ENCODE results near the gene AURKB. TPM values are rescaled to one million over a fixed set of nuclear protein-coding genes. Genes with fewer than 3 reads are reported as not detected.

The AURKB gene
- total and polyA plus RNA-seq, 10 of the 15 experiments (the other 5 are each of a cell fraction or from before 2014, with no cell fraction given): 52.7 to 209 (median 128) TPM

GRCh38 chr17:8248751-8249607, 38.6 kb upstream of the AURKB start, which contains the start of gene PFAS (continued):
- TF ChIP-seq ZNF687 (IDR thresholded peaks at IDR 0.05): peak; percentile 50
- peak; percentile 98 for TF ChIP-seq NKRF (conservative IDR thresholded peaks at IDR 0.05)
- peak; percentile 17; the same call in 1 of the 2 replicates for TF ChIP-seq BCL11A (IDR thresholded peaks at IDR 0.05; ENCODE audit: low read depth, low read length)
- no peak for TF ChIP-seq CBX5 (IDR thresholded peaks at IDR 0.05; ENCODE audit: low read depth)
- TF ChIP-seq NR2F1 (conservative IDR thresholded peaks at IDR 0.05): peak; percentile 40
- peak; percentile 39 to 43; a peak in 2 of 4 replicates for TF ChIP-seq IKZF2 (IDR thresholded peaks at IDR 0.05)
- TF ChIP-seq PAX5 (IDR thresholded peaks at IDR 0.05; ENCODE audit: borderline replicate concordance, low read depth, low read length): peak; percentile 75; the same call in 1 of the 2 replicates
- no peak for TF ChIP-seq NR2C2 (IDR thresholded peaks at IDR 0.05; ENCODE audit: borderline replicate concordance, control insufficient read depth, insufficient read length, low read depth)
- 0 out of 2 replicates have a peak, but pooled peaks have one; percentile 13 for TF ChIP-seq CEBPZ (IDR thresholded peaks at IDR 0.05; ENCODE audit: low read depth, low read length)
- peak; percentile 99 for TF ChIP-seq CREB1 (IDR thresholded peaks at IDR 0.05; ENCODE audit: low read depth)
- TF ChIP-seq HCFC1 (IDR thresholded peaks at IDR 0.05; ENCODE audit: low read length): peak; percentile 77
- TF ChIP-seq RB1 (IDR thresholded peaks at IDR 0.05; ENCODE audit: borderline replicate concordance): 0 out of 2 replicates have a peak, but pooled peaks have one; percentile 40
- TF ChIP-seq ZNF622 (IDR thresholded peaks at IDR 0.05): no peak
- TF ChIP-seq BHLHE40 (IDR thresholded peaks at IDR 0.05; ENCODE audit: borderline replicate concordance in 1 of 2, low read depth in 2 of 2, low read length in 1 of 2): peak; percentile 95 to 96
- TF ChIP-seq CHD1 (IDR thresholded peaks at IDR 0.05; ENCODE audit: low read depth, low read length): no peak
- TF ChIP-seq IKZF1 (conservative IDR thresholded peaks at IDR 0.05): peak; percentile 77
- no peak for TF ChIP-seq NFXL1 (IDR thresholded peaks at IDR 0.05; ENCODE audit: borderline replicate concordance)
- TF ChIP-seq EED (IDR thresholded peaks at IDR 0.05; ENCODE audit: low read depth): no peak
- peak; percentile 84 for TF ChIP-seq PML (IDR thresholded peaks at IDR 0.05; ENCODE audit: low read length)
- TF ChIP-seq IRF4 (IDR thresholded peaks at IDR 0.05; ENCODE audit: low read depth, low read length): peak; percentile 57
- no peak for TF ChIP-seq MYB (IDR thresholded peaks at IDR 0.05; ENCODE audit: borderline replicate concordance, low read depth, low read length)
- no peak for TF ChIP-seq HDGF (IDR thresholded peaks at IDR 0.05)

Measured in GM12878 (cell line).